Measurements from ENCODE around the gene PGGHG.
"Not testable (repeated sequence)": the region's sequence is repeated elsewhere in the genome, so short reads cannot be mapped to it uniquely, and the experiment has no call there.

The PGGHG gene

DNA sequence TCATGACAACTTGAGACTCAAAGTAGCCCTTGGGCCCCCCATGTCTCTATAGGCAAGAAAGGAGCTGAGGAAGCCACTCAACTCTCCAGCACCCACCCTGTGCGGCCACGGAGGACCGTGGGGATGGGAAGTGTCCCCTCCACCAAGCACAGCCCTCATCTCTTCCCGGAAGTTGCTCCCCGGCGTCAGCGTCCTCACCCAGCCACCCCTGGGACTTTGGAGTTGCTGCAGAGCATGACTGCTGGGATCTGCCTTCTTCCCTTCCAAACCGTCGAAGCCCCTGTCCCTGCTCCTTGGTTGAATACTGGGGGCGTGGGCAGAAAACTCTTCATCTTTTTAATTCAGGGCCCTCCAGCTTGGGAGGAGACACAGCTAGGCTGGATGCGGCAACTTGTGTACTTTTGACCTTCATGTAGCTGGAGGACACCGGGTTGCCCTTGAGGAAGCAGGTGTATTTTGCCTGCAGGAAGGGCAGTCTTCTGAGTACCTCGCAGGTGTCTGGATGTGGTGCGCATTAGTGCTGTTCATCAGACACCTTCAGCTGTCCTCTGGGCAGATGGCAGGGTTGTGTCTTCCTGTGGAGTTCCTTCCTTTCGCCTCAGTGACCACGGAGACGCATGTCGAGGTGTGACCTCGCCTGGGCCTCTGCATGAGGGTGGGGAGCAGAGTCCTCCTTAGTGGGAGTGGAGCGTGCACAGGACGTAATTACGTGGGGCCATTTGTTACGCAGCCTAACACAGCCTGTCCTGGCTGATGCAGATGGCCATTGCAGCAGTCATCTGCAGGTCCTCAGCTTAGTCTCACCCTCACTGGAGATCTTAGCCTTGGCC is 43.9 kb downstream of the PGGHG start:
- DNase-seq = no peak

GRCh38 chr11:333616-334263 is 44.8 kb downstream of the PGGHG start:
- DNase-seq = not testable (repeated sequence)

DNA sequence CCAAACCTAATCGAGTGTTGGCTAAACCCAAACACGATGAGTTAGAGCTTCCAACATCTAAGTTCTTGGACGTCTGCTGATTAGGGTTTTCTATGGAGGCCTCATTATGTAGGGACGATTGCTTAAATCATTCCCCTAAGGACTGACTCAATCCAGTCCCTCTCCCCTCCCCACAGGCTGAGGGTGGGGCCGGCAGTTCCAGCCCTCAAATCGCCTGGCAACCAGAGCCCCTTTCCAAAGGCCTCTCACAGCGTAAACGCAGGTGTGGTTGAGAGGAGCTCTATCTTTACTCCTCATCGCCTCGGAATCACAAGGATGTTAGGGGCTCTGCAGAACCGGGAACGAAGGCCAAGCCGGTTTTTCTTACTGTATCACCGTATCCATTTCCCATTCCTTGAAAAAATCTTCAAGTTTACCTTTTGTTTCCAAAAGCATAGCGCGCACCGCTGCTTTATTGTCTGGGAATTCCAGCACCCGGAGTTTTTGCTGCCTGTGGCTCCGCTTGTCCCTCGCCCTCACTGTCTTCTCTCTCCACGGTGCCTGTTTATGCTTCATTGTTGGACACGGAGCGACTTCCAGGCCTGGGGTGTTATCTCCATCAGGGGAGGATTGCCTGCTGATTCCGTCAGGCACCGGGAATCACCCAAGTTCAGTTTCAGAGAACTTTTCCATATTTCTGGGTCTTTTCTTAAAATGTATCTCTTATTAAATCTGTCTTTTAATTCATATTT is 45.5 kb downstream of the PGGHG start:
- no peak for DNase-seq

- DNase-seq = no peak
These were observed 47.1 kb downstream of the PGGHG start for GRCh38 chr11:335779-336658.

DNA sequence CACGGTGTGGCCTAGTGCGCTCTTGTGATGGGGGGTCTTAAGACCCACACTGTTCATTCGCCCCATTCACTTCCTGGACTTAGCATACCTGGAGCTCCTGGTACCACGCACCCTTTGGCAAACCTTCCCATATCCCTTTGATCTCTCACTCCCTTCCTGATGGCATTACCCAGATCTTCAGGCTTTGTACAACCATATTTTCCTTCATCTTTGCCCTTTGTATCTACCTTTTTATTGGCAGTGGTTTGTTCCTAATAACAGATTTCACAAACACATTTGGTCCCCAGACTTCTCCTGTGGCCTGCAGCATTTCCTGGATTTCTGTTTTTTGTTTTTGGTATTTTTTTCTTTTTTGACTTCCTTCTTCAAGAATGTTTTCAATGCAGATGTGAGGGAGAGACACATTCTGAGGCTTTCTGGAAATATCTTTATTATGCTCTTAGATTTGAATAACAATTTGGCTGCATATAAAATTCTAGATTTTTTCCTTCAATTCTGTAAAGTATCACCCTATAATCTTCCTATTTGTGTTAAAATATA is 47.8 kb downstream of the PGGHG start:
- DNase-seq = no peak

DNA sequence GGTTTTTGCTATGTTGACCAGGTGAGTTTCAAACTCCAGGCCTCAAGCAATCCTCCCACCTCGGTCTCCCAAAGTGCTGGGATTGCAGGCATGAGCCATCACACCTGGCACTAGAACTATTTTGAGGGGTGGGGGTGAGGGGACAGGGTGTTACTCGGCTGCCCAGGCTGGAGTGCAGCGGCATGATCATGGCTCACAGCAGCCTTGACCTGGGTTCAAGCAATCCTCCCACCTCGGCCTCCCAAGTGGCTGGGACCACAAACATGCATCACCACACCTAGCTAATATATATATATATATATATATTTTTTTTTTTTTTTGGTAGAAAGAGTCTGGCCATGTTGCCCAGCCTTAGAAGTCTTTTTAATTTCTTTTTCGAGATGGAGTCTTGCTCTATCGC is 48.8 kb downstream of the PGGHG start:
- DNase-seq = no peak

DNA sequence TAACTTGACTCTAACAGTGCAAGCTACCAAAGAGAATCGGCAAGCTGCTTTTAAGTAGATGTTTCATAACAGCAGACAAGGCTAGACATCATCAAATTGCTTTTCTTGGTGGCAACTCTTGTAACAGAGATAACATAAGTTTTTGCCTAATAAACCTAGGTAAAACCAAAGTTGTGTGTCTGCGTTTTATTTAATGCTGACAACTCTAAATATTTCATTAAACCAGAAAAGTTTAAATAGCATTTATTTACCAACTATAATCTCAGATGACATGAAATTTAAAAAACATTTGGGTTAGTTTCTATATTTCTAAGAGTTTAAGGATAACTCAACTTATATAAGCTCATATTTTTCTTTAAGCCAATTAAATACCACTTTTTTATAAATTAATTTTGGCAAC is 51.0 kb downstream of the PGGHG start:
- no peak for DNase-seq

GRCh38 chr11:340539-341512 is 51.9 kb downstream of the PGGHG start:
- no peak for DNase-seq

- DNase-seq = no peak
These were observed 53.4 kb downstream of the PGGHG start for GRCh38 chr11:342328-342727.

DNA sequence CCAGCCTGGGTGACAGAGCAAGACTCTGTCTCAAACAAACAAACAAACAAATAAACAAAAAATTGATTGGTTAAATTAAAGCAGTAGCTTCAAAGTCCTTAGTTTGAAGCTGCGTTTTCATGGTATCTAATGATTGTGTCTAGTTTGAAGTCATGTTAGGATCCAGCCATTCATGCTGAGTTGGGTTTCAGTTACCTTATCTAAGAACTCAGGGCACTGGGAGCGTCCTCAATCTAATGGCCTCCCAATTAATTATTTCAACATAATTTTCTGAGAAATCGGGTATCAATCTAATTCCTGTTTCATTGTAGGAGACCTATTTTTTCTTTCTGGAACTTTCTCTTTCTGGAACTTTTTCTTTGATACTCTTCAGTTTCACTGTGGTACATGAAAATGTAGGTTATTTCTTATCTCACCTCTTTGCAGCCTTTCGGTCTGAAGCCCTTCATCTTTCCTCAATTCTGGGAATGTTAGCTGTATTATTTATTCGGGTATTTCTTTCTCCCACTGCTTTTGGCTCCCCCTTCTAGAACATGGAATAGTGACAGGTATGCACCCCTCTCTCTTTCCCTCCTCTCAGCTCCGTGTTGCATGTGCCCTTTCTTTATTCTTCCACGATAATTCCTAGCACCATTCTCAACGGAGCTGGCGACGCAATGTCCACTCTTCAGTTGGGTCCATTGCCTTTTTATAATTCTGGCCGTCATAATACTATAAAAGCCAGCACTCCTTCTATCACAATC is 56.1 kb downstream of the PGGHG start:
- DNase-seq = no peak
